ENCODE results near the gene MRS2.
"Not testable (repeated sequence)": the region's sequence is repeated elsewhere in the genome, so short reads cannot be mapped to it uniquely, and the experiment has no call there.

MRS2 gene

GRCh38 chr6:24384369-24385130 lies 18.2 kb upstream of the MRS2 start:
- not testable (repeated sequence) for H3K27me3 ChIP-seq (ENCODE audit: control insufficient read depth in 1 of 2, insufficient read depth in 1 of 2, low read length in 2 of 2); H2BK120ac ChIP-seq (ENCODE audit: low read depth, low read length); H4K8ac ChIP-seq (ENCODE audit: low read length); H3K14ac ChIP-seq (ENCODE audit: low read length in 2 of 2); H3K4me3 ChIP-seq (ENCODE audit: insufficient read depth in 1 of 2, low read depth in 1 of 2, low read length in 2 of 2); H4K91ac ChIP-seq (ENCODE audit: low read length); H3K9me3 ChIP-seq (ENCODE audit: control insufficient read depth, low read length); H3K4ac ChIP-seq (ENCODE audit: low read depth in 1 of 2, low read length in 2 of 2); H2BK12ac ChIP-seq (ENCODE audit: low read length in 2 of 2); H3K23ac ChIP-seq (ENCODE audit: low read length in 2 of 2); DNase-seq; H3K18ac ChIP-seq (ENCODE audit: low read depth in 1 of 2, low read length in 2 of 2); H3K4me2 ChIP-seq (ENCODE audit: low read length, poor library complexity, severe bottlenecking); H3K9ac ChIP-seq (ENCODE audit: low read length); H2BK15ac ChIP-seq (ENCODE audit: low read depth, poor library complexity, severe bottlenecking); H3K4me1 ChIP-seq (ENCODE audit: control insufficient read depth, insufficient read depth, low read depth, low read length); H3K36me3 ChIP-seq (ENCODE audit: control insufficient read depth in 1 of 2, insufficient read depth in 2 of 2, low read depth in 1 of 2, low read length in 2 of 2); H3K79me1 ChIP-seq (replicated peaks; ENCODE audit: low read length, poor library complexity, severe bottlenecking); H2AFZ ChIP-seq (ENCODE audit: low read depth, low read length)
- WGBS, result 92% methylated on average over 5 of the region's 5 CpGs
- Histone ChIP-seq H3K27ac (ENCODE audit: low read length, poor library complexity, severe bottlenecking) (peak overlapping the region; percentile 57), H2AK5ac (ENCODE audit: low read length, severe bottlenecking) (peak overlapping the region; percentile 53), H2BK5ac (ENCODE audit: low read depth, low read length, poor library complexity, severe bottlenecking) (peak overlapping the region; percentile 96)

GRCh38 chr6:24385536-24386269 lies 17.0 kb upstream of the MRS2 start:
- no peak overlapping the region for H4K8ac ChIP-seq (ENCODE audit: low read length)
- WGBS, result 83% methylated on average over 6 of the region's 8 CpGs
- no peak overlapping the region for H3K14ac ChIP-seq (ENCODE audit: low read length in 2 of 2)
- no peak overlapping the region for H3K4me3 ChIP-seq (ENCODE audit: insufficient read depth in 1 of 2, low read depth in 1 of 2, low read length in 2 of 2)
- H3K18ac ChIP-seq (ENCODE audit: low read depth in 1 of 2, low read length in 2 of 2), result no peak overlapping the region
- no peak overlapping the region for H2BK120ac ChIP-seq (ENCODE audit: low read depth, low read length)
- DNase-seq, result no peak
- peak overlapping the region; percentile 91 for H2AK5ac ChIP-seq (ENCODE audit: low read length, severe bottlenecking)
- H3K4me2 ChIP-seq (ENCODE audit: low read length, poor library complexity, severe bottlenecking), result no peak overlapping the region
- peaks cover 3% of the 10 kb centered on the region for H3K79me1 ChIP-seq (replicated peaks; ENCODE audit: low read length, poor library complexity, severe bottlenecking)
- H3K36me3 ChIP-seq (ENCODE audit: control insufficient read depth in 1 of 2, insufficient read depth in 2 of 2, low read depth in 1 of 2, low read length in 2 of 2), result no peaks in the 10 kb centered on the region
- no peaks in the 10 kb centered on the region for H3K9me3 ChIP-seq (ENCODE audit: control insufficient read depth, low read length)
- H4K91ac ChIP-seq (ENCODE audit: low read length), result no peak overlapping the region
- H3K23ac ChIP-seq (ENCODE audit: low read length in 2 of 2), result no peak overlapping the region
- H3K27ac ChIP-seq (ENCODE audit: low read length, poor library complexity, severe bottlenecking), result peak overlapping the region; percentile 76
- H2BK5ac ChIP-seq (ENCODE audit: low read depth, low read length, poor library complexity, severe bottlenecking), result peak overlapping the region; percentile 76
- no peak overlapping the region for H2BK12ac ChIP-seq (ENCODE audit: low read length in 2 of 2)
- H3K4me1 ChIP-seq (ENCODE audit: control insufficient read depth, insufficient read depth, low read depth, low read length), result peaks cover 5% of the 10 kb centered on the region
- no peak overlapping the region for H3K9ac ChIP-seq (ENCODE audit: low read length)
- no peak overlapping the region for H2AFZ ChIP-seq (ENCODE audit: low read depth, low read length)
- no peaks in the 10 kb centered on the region for H3K27me3 ChIP-seq (ENCODE audit: control insufficient read depth in 1 of 2, insufficient read depth in 1 of 2, low read length in 2 of 2)
- no peak overlapping the region for H2BK15ac ChIP-seq (ENCODE audit: low read depth, poor library complexity, severe bottlenecking)
- no peak overlapping the region for H3K4ac ChIP-seq (ENCODE audit: low read depth in 1 of 2, low read length in 2 of 2)

- WGBS, result no CpG with 5 or more reads among the region's 1 CpG
Measured at GRCh38 chr6:24387818-24388217, 14.9 kb upstream of the MRS2 start.

GRCh38 chr6:24391208-24391607 lies 11.5 kb upstream of the MRS2 start:
- H3K9me3 ChIP-seq (ENCODE audit: control insufficient read depth, low read length), result no peaks in the 10 kb centered on the region
- H3K4me1 ChIP-seq (ENCODE audit: control insufficient read depth, insufficient read depth, low read depth, low read length), result no peaks in the 10 kb centered on the region
- H3K4me2 ChIP-seq (ENCODE audit: low read length, poor library complexity, severe bottlenecking), result no peak overlapping the region
- H3K79me1 ChIP-seq (replicated peaks; ENCODE audit: low read length, poor library complexity, severe bottlenecking), result no peaks in the 10 kb centered on the region
- no peak overlapping the region for H3K18ac ChIP-seq (ENCODE audit: low read depth in 1 of 2, low read length in 2 of 2)
- no peak overlapping the region for H2BK120ac ChIP-seq (ENCODE audit: low read depth, low read length)
- H3K27ac ChIP-seq (ENCODE audit: low read length, poor library complexity, severe bottlenecking), result no peak overlapping the region
- no peak overlapping the region for H3K9ac ChIP-seq (ENCODE audit: low read length)
- DNase-seq, result no peak
- H3K27me3 ChIP-seq (ENCODE audit: control insufficient read depth in 1 of 2, insufficient read depth in 1 of 2, low read length in 2 of 2), result no peaks in the 10 kb centered on the region
- H2AK5ac ChIP-seq (ENCODE audit: low read length, severe bottlenecking), result no peak overlapping the region
- no peak overlapping the region for H2BK15ac ChIP-seq (ENCODE audit: low read depth, poor library complexity, severe bottlenecking)
- H2BK12ac ChIP-seq (ENCODE audit: low read length in 2 of 2), result no peak overlapping the region
- no peak overlapping the region for H3K4ac ChIP-seq (ENCODE audit: low read depth in 1 of 2, low read length in 2 of 2)
- no peak overlapping the region for H3K4me3 ChIP-seq (ENCODE audit: insufficient read depth in 1 of 2, low read depth in 1 of 2, low read length in 2 of 2)
- H2AFZ ChIP-seq (ENCODE audit: low read depth, low read length), result no peak overlapping the region
- H3K36me3 ChIP-seq (ENCODE audit: control insufficient read depth in 1 of 2, insufficient read depth in 2 of 2, low read depth in 1 of 2, low read length in 2 of 2), result no peaks in the 10 kb centered on the region
- H4K8ac ChIP-seq (ENCODE audit: low read length), result no peak overlapping the region
- no peak overlapping the region for H3K14ac ChIP-seq (ENCODE audit: low read length in 2 of 2)
- no peak overlapping the region for H3K23ac ChIP-seq (ENCODE audit: low read length in 2 of 2)
- 88% methylated on average over 1 of the region's 2 CpGs for WGBS
- H2BK5ac ChIP-seq (ENCODE audit: low read depth, low read length, poor library complexity, severe bottlenecking), result no peak overlapping the region
- no peak overlapping the region for H4K91ac ChIP-seq (ENCODE audit: low read length)

More at GRCh38 chr6:24387818-24388217, 14.9 kb upstream of the MRS2 start:
- Histone ChIP-seq H4K8ac (ENCODE audit: low read length) (no peak overlapping the region), H2BK15ac (ENCODE audit: low read depth, poor library complexity, severe bottlenecking) (no peak overlapping the region), H3K4ac (ENCODE audit: low read depth in 1 of 2, low read length in 2 of 2) (no peak overlapping the region), H3K23ac (ENCODE audit: low read length in 2 of 2) (no peak overlapping the region), H3K4me3 (ENCODE audit: insufficient read depth in 1 of 2, low read depth in 1 of 2, low read length in 2 of 2) (no peak overlapping the region), H3K9me3 (ENCODE audit: control insufficient read depth, low read length) (no peaks in the 10 kb centered on the region), H3K4me1 (ENCODE audit: control insufficient read depth, insufficient read depth, low read depth, low read length) (peaks cover 5% of the 10 kb centered on the region), H2AK5ac (ENCODE audit: low read length, severe bottlenecking) (no peak overlapping the region), H2BK120ac (ENCODE audit: low read depth, low read length) (no peak overlapping the region), H3K9ac (ENCODE audit: low read length) (no peak overlapping the region), H3K18ac (ENCODE audit: low read depth in 1 of 2, low read length in 2 of 2) (no peak overlapping the region), H3K14ac (ENCODE audit: low read length in 2 of 2) (no peak overlapping the region), H3K79me1 (replicated peaks; ENCODE audit: low read length, poor library complexity, severe bottlenecking) (no peaks in the 10 kb centered on the region), H2AFZ (ENCODE audit: low read depth, low read length) (no peak overlapping the region), H3K27ac (ENCODE audit: low read length, poor library complexity, severe bottlenecking) (peak overlapping the region; percentile 11), H3K4me2 (ENCODE audit: low read length, poor library complexity, severe bottlenecking) (no peak overlapping the region), H3K36me3 (ENCODE audit: control insufficient read depth in 1 of 2, insufficient read depth in 2 of 2, low read depth in 1 of 2, low read length in 2 of 2) (no peaks in the 10 kb centered on the region), H4K91ac (ENCODE audit: low read length) (no peak overlapping the region), H2BK5ac (ENCODE audit: low read depth, low read length, poor library complexity, severe bottlenecking) (no peak overlapping the region), H2BK12ac (ENCODE audit: low read length in 2 of 2) (no peak overlapping the region), H3K27me3 (ENCODE audit: control insufficient read depth in 1 of 2, insufficient read depth in 1 of 2, low read length in 2 of 2) (no peaks in the 10 kb centered on the region)
- no peak for DNase-seq

Measured in mesenchymal stem cell (in vitro differentiated cells and primary cell).